OCI-LY3 (cell line): Measurements from ENCODE around the gene ALG5.

ENCODE experiments used
- CTCF ChIP-seq: fragments of 200-600, 300-600 bp; sonication (generic); IDR thresholded peaks from 2 replicates; pipeline ENCODE4 v1.5.1; 2014; ENCODE audit warnings: antibody characterized with exemption, low read length, low read depth
- EZH2phosphoT487 ChIP-seq: fragments of 200-600 bp; shearing (Covaris generic); IDR thresholded peaks from 2 replicates; pipeline ENCODE4 v1.6.1; 2018; ENCODE audit warnings: antibody characterized with exemption, mixed run types, low read depth

GRCh38 chr13:37011002-37011401 is 11.9 kb upstream of the ALG5 start:
- no peak for TF ChIP-seq CTCF
- no peak for TF ChIP-seq EZH2phosphoT487
